Peyer's patch (tissue), 4 donors: Measurements from ENCODE around the gene ARFIP1.
"Not testable (repeated sequence)": the region's sequence is repeated elsewhere in the genome, so short reads cannot be mapped to it uniquely, and the experiment has no call there.

Experiments
- CTCF ChIP-seq, 6 experiments: fragments of 450-650 bp in 4 of 6; fragments of 200-600 bp in 2 of 6; sonication (generic) in 1 of 6; IDR thresholded peaks; one replicate each; pipeline ENCODE4 v1.5.1; 2017 to 2019; ENCODE audit warnings: antibody characterized with exemption in 6 of 6, mild to moderate bottlenecking in 3 of 6, moderate library complexity in 1 of 6
- POLR2A ChIP-seq, 2 donors: fragments of 450-650 bp; IDR thresholded peaks; one replicate each; pipeline ENCODE4 v1.5.1; 2017; ENCODE audit warnings: antibody characterized with exemption in 2 of 2, mild to moderate bottlenecking in 2 of 2, moderate library complexity in 2 of 2

DNA sequence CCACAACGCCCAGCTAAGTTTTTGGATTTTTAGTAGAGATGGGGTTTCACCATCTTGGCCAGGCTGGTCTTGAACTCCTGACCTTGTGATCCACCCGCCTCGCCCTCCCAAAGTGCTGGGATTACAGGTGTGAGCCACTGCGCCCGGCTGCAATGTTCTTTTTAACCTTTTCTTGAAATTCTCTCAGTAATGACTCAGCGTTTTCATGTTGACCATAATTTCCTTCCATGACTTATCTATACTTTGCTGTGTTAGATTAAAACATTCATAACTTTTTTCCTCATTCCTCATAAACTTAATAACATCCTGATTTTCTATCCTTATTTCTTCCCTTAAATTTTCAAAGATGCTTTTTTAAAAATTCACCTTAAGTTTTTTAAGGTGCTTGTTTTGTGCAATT is 118.4 kb downstream of the ARFIP1 start:
- TF ChIP-seq CTCF, POLR2A (IDR thresholded peaks at IDR 0.05): not testable (repeated sequence)
